Measurements from ENCODE around the gene WNK1. TPM values are rescaled to one million over a fixed set of nuclear protein-coding genes. Genes with fewer than 3 reads are reported as not detected.
"Not testable (repeated sequence)": the region's sequence is repeated elsewhere in the genome, so short reads cannot be mapped to it uniquely, and the experiment has no call there.

WNK1 gene
- total RNA-seq, 1 donor from 2014 or later = 284 TPM

GRCh38 chr12:772056-772697, 19.8 kb downstream of the WNK1 start:
- ATAC-seq (no peak), DNase-seq (ENCODE audit: missing footprints) (no peak)
- intact Hi-C loops (cut with DNase I) = no loop called here

GRCh38 chr12:774051-774614, 21.8 kb downstream of the WNK1 start:
- ATAC-seq (no peak), DNase-seq (ENCODE audit: missing footprints) (no peak)
- intact Hi-C loops (cut with DNase I) = no loop called here

- ATAC-seq; intact Hi-C loops (cut with DNase I); DNase-seq (ENCODE audit: missing footprints): not testable (repeated sequence)
Measured at GRCh38 chr12:775973-776771, 23.8 kb downstream of the WNK1 start.

GRCh38 chr12:776772-777373, 24.5 kb downstream of the WNK1 start:
- ATAC-seq; intact Hi-C loops (cut with DNase I); DNase-seq (ENCODE audit: missing footprints): not testable (repeated sequence)

- no peak for DNase-seq (ENCODE audit: missing footprints)
- ATAC-seq = no peak
- intact Hi-C loops (cut with DNase I) = no loop called here
Measured at GRCh38 chr12:777550-778047, 25.2 kb downstream of the WNK1 start.

- intact Hi-C loops (cut with DNase I) = no loop called here
- ATAC-seq = no peak
Measured at GRCh38 chr12:778615-779014, 26.2 kb downstream of the WNK1 start.

GRCh38 chr12:779745-780734, 27.7 kb downstream of the WNK1 start:
- no peak for DNase-seq (ENCODE audit: missing footprints)
- intact Hi-C loops (cut with DNase I) = no loop called here
- peak; percentile 16 for ATAC-seq

More at GRCh38 chr12:778615-779014, 26.2 kb downstream of the WNK1 start:
- no peak for DNase-seq (ENCODE audit: missing footprints)

- ATAC-seq (no peak), DNase-seq (ENCODE audit: missing footprints) (no peak)
- intact Hi-C loops (cut with DNase I) = no loop called here
Measured at GRCh38 chr12:780750-781379, 28.5 kb downstream of the WNK1 start.

- no peak for ATAC-seq
- DNase-seq (ENCODE audit: missing footprints) = no peak
- intact Hi-C loops (cut with DNase I) = no loop called here
Measured at GRCh38 chr12:785706-786105, 33.3 kb downstream of the WNK1 start.

- DNase-seq (ENCODE audit: missing footprints) (no peak), ATAC-seq (no peak)
- intact Hi-C loops (cut with DNase I) = no loop called here
Measured at GRCh38 chr12:788288-788687, 35.9 kb downstream of the WNK1 start.

- ATAC-seq; DNase-seq (ENCODE audit: missing footprints); intact Hi-C loops (cut with DNase I): not testable (repeated sequence)
Measured at GRCh38 chr12:788762-789161, 36.4 kb downstream of the WNK1 start.

- DNase-seq (ENCODE audit: missing footprints) (no peak), ATAC-seq (no peak)
- intact Hi-C loops (cut with DNase I) = no loop called here
Measured at GRCh38 chr12:789852-790563, 37.6 kb downstream of the WNK1 start.

GRCh38 chr12:790608-791007, 38.2 kb downstream of the WNK1 start:
- no peak for DNase-seq (ENCODE audit: missing footprints)
- ATAC-seq = no peak
- intact Hi-C loops (cut with DNase I) = no loop called here

GRCh38 chr12:793037-793436, 40.7 kb downstream of the WNK1 start:
- ATAC-seq (no peak), DNase-seq (ENCODE audit: missing footprints) (no peak)
- intact Hi-C loops (cut with DNase I) = no loop called here

GRCh38 chr12:793711-794110, 41.3 kb downstream of the WNK1 start:
- intact Hi-C loops (cut with DNase I) = no loop called here
- no peak for ATAC-seq
- no peak for DNase-seq (ENCODE audit: missing footprints)

GRCh38 chr12:795305-795704, 42.9 kb downstream of the WNK1 start:
- DNase-seq (ENCODE audit: missing footprints) (no peak), ATAC-seq (no peak)
- intact Hi-C loops (cut with DNase I) = no loop called here

- intact Hi-C loops (cut with DNase I) = no loop called here
- ATAC-seq = no peak
- DNase-seq (ENCODE audit: missing footprints) = no peak
Measured at GRCh38 chr12:800401-800800, 48.0 kb downstream of the WNK1 start.
